Fibroblast of skin of left quadriceps (primary cell): ENCODE results near the gene RAC3.
A peak's percentile ranks its signal among the peaks of the same experiment; 100 is the strongest.

Source experiments
- DNase-seq, 2 experiments: peaks; one replicate each; pipeline ENCODE4 v3.0.0-alpha.2; 2013; ENCODE audit warnings: low read depth in 2 of 2

RAC3 gene

DNA sequence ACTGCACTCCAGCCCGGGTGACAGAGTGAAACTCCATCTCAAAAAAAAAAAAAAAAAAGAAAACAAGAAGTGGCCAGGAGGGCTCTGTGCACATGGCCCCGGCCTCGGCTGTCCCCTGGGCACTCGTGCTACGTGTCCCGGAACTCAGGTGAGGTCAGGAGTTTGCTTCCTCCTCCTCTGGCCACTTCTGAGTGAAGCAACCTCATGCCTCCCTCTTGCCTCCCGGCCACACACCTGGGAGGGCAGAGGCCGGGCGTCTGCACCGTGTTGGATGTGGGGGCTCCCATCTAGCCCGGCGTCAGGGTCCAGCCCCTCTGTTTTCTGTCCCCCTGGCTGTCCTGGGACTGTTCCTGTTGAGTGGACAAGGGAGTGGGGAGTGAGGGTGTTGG is 31.9 kb upstream of the RAC3 start:
- no peak for DNase-seq

DNA sequence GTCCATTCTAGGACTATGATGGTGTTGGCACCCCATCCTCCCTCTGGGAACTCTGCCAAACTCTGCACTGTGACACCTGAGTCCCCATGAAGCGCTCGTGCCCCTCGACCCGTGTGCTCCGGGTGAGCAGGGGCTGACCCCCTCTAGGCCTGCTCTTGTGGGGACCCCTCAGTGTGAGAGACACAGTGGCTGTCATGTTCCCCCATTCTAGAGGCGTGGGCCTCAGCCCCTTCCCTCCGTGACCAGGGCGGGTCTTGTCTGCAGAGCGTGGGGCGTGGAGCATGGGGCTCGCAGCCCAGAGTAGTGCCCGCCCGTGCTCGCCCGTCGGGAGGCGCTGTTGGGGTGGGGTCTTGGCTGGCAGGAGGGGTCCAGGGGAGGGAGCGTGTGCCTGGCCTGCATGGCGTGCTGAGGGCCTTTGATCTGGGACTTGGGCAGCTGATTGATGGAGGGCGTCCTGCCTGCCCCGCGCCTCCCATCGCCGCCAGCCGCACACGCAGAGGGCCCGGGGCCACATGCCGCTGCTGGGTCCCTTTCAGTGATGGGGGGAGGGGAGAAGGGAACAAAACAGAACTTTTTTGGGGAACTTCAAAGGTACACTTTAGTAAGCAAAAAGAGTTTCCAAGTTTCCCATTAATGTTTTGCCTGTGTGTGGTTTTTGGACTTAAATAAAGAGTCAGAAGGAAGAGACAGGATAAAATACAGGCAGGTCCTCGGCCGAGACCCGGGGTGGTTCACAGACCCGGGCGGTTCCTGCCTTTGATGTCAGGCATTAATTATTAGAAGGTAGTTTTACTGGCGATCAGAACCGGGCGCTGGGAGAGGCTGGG is 31.3 kb upstream of the RAC3 start:
- no peak for DNase-seq

- DNase-seq: no peak
These were observed 30.5 kb upstream of the RAC3 start for GRCh38 chr17:82000803-82001570.

GRCh38 chr17:82001571-82002056 is 29.9 kb upstream of the RAC3 start:
- no peak for DNase-seq

DNA sequence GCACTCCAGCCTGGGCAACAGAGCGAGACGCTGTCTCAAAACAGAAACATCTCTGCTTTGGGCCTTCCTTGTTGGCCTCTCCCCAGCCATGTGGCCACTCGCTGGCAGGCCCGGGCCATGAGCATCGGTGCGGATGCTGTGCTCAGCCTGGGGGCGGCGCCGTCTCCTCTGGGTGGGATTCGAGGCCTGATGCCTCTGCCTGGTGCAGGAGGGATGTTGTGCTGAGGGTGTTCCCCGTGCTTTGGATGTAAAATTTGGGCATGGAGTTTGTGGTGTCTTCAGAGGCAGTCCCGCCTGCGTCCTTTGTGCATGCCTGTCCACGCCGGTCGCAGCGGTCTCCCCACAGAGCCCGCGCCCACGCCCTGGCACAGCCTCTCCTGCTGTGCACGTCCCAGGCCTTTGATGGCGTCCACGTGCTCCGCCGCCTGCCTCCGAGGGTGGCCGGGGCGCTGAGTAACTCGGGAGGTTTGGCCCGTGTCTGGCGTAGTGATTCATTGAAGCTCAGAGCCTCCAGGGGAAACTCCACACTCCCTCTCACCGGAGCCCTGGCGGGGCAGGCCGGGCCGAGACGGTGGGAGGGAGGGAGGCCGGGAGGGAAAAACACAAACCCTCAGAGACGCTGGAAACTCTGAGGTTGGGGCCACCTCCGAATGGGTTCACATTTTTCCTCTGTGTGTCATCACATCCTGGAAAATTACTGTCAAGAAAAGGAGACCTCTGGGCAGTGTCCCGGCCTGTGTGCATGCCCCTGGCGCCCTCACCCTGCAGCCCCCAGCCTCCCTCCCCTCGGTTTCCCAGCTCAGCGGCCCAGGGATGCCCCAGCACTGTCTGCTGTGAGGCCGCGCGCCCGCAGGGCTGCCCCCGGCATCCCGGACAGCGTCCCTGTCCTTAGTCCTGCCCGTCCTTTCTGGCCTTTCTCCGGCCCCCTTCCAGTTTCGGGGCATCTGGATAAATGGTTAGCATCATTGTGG is 27.8 kb upstream of the RAC3 start:
- peak; percentile 89 for DNase-seq

DNA sequence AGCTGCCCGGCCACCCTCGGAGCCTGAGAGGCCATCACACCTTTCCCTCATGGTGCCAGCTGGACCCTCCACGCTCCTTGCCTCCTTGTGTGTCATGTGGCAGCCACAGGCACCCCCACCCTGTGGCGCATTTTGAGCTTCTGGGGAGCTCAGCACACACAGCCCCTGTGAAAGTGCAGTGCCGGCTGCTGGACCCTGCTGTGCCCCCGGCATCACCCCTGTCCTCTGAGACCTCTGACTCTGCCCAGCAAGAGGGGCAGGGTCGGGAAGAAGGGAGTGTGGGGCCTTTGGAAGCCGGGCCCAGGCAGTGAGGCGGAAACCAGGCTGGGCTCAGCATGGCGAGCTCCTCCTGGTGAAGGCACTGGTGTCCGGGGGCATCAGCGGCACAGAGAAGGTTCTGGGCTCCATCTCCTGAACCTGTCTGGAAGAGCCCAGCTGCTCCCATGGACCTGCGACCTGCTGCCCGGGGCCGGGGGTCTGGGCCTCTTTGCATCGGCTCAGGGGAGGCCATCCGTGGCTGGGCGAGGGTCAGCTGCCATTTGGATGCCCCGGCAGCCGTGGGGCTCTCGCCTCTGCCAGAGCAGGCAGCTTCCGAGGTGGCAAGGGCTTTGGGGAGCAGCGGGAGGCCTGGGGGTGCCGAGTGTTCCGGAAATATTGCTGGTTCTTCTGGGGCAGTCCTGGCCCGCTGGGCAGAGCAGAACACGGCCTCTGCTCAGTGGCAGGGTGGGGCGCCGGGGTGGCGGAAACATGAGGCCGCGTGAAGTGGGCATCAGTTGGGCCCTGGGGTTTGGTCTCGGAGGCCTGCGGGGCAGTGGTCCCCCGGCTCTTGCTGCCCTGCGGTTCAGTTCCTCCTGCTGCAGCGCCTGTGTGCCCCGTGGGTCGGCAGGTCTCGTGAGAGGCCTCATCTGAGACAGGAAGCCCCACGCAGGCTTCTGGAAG is 26.7 kb upstream of the RAC3 start:
- DNase-seq: no peak

DNA sequence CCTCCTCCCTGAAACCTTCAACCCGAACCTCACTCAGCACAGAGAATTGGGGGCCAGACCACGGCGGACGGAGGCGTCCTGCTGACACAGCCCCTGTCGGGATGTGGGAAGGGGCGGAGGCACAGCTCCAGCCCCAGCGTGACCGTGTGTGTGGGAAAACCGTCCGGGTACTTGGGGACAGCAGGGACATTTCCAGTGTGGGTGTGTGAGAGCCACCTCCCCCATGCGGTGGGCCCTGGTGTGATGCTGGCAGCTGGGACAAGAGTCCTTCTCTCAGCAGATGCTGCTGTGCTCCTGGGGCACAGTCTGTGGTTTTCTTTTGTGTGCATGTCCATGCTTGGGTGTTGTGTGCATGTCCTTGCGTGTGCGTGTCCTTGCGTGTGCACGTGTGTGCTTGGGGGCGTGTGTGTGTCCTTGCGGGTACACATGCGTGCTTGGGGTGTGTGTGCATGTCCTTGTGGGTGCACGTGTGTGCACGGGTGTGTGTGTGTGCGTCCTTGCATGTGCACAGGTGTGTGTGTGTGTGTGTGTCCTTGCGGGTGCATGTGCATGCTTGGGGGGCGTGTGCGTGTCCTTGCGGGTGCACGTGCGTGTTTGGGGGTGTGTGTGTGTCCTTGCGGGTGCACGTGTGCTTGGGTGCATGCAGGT is 25.7 kb upstream of the RAC3 start:
- no peak for DNase-seq

GRCh38 chr17:82006468-82007227 is 24.8 kb upstream of the RAC3 start:
- no peak for DNase-seq

- DNase-seq: no peak
These were observed 24.3 kb upstream of the RAC3 start for GRCh38 chr17:82007228-82007494.

DNA sequence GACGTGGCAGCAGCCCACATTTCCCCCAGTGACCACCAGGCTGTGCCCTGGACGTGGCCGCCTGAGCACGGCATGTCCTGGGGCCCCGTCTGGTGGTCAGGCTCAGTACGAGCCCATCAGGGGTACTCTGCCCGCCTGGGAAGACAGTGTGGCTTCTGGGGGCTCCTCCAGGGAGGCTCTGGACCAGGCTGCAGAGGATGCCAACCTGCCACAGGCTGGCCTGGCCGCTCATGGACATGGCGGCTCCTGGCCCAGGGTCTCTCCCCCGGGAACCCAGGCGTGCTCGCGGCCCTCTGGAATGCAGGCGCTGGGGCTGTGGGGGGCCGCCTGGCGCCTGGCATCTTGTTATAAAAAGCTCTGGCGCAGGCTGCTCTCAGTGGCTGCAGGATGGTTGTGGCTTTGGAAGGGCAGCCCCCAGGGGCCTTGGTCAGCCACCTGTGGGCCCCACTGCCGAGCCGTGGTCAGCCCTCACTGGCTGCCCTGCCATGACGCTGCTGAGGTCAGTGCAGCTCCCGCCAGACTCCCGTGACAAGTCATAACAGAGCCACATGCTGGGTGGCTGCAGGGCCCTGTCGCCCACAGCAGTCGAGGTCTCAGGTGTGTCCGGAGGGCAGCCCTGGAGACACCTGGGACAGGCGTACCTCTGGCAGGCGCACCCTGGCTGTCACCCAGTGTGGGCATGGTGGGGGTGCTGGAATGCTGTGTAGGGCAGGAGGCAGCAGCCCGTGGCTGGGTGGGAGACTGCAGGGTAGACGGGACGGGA is 23.8 kb upstream of the RAC3 start:
- no peak for DNase-seq

- no peak for DNase-seq
These were observed 23.1 kb upstream of the RAC3 start for GRCh38 chr17:82008258-82008940.

- no peak for DNase-seq
These were observed 22.5 kb upstream of the RAC3 start for GRCh38 chr17:82008941-82009405.

DNA sequence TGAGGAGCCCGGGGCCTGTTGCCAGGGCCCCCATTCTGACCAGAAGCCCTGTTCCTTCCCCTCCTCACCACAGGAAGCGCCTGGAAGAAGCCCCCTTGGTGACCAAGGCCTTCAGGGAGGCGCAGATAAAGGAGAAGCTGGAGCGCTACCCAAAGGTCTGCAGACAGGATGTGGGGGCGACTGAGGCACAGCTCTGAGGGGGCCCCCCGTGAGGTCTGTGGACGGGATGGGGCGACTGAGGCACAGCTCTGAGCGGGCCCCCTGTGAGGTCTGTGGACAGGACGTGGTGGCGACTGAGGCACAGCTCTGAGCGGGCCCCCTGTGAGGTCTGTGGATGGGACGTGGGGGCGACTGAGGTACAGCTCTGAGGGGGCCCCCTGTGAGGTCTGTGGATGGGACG is 22.1 kb upstream of the RAC3 start:
- no peak for DNase-seq

- DNase-seq: no peak
These were observed 20.6 kb upstream of the RAC3 start for GRCh38 chr17:82010575-82011525.

- DNase-seq: no peak
These were observed 19.8 kb upstream of the RAC3 start for GRCh38 chr17:82011617-82012187.

- DNase-seq: no peak
These were observed 19.2 kb upstream of the RAC3 start for GRCh38 chr17:82012261-82012639.
